ENCODE results near the gene LRRC71.

GRCh38 chr1:156874142-156874541, 46.3 kb upstream of the LRRC71 start:
- TF ChIP-seq CTCF (IDR thresholded peaks at IDR 0.05; ENCODE audit: borderline replicate concordance, extremely low read depth, low read length, poor library complexity, severe bottlenecking) (no peak), EZH2 (IDR thresholded peaks at IDR 0.05; ENCODE audit: borderline replicate concordance, low read depth, low read length, severe bottlenecking) (no peak)
